Measurements from ENCODE around the gene SPEN.

GRCh38 chr1:15955552-15955951, 108.0 kb downstream of the SPEN start:
- TF ChIP-seq CTCF (IDR thresholded peaks at IDR 0.05) = no peak
- TF ChIP-seq POLR2A (IDR thresholded peaks at IDR 0.05) = no peak
